ENCODE measurements around the gene TGFBR2.

Gene TGFBR2

DNA sequence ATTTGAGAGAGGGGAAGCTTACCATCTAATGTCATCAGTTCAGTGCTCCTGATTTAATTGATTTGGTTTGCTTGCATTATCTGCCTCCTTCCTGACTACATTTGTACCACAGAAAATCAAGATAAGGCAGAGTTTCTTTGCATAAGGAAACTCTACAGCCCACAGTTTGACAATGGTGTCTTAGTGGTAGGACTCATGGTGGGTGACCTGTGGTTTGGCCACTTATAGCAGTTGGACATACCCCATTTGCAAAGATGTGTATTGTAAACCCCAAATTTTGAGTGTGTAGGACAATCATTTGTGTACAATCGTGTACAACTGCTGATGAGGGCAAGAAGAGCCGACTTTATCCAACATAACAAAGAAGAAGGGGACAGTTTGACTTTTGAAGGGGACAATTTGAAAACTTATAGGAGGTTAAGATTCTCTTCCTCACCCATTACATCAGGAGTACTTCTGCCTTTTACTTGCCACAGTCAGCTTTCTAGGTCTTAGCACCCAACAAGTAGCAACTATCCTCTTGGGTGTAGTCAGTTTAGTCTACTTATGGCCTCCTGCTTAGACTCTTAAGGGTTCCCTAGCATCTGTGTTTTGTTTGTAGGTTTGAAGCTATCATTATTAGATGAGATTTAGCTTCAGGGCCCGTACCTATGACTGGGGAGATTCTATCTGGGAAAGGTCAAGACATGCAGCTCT is 6.2 kb downstream of the TGFBR2 start:
- ChIA-PET CTCF (interaction anchor here (0.6 kb wide), 1 partner anchor 44 kb away, joined by 3 read pairs; no protein-coding TSS in a partner anchor), POLR2A (interaction anchor here (0.6 kb wide), 1 partner anchor 60 kb away, joined by 3 read pairs; no protein-coding TSS in a partner anchor)
- no peak overlapping the region for H3K4me3 ChIP-seq (ENCODE audit: low read depth, low read length)
- H3K27ac ChIP-seq (ENCODE audit: extremely low read depth, low read depth, low read length), result no peak overlapping the region
- H3K9me3 ChIP-seq (ENCODE audit: control insufficient read depth, insufficient read depth, low read depth, low read length), result no peaks in the 10 kb centered on the region
- no peaks in the 10 kb centered on the region for H3K36me3 ChIP-seq (ENCODE audit: control insufficient read depth in 2 of 2, insufficient read depth in 1 of 2, low read length in 2 of 2)
- TF ChIP-seq KLF8 (tag by site-specific recombination; IDR thresholded peaks at IDR 0.05) (no peak), YY1 (tag by site-specific recombination; IDR thresholded peaks at IDR 0.05) (no peak), ZXDB (tag by site-specific recombination; IDR thresholded peaks at IDR 0.05) (no peak), ZNF184 (tag by site-specific recombination; IDR thresholded peaks at IDR 0.05) (no peak), ZNF776 (tag by site-specific recombination; IDR thresholded peaks at IDR 0.05; ENCODE audit: borderline replicate concordance) (no peak), ZNF37A (tag by site-specific recombination; IDR thresholded peaks at IDR 0.05) (no peak), ZNF514 (tag by site-specific recombination; IDR thresholded peaks at IDR 0.05) (no peak), ZNF555 (tag by site-specific recombination; conservative IDR thresholded peaks at IDR 0.05) (no peak), ZNF354C (tag by site-specific recombination; IDR thresholded peaks at IDR 0.05; ENCODE audit: borderline replicate concordance, low read depth) (no peak), KLF9 (tag by site-specific recombination; IDR thresholded peaks at IDR 0.05; ENCODE audit: low read depth) (no peak), HOXD13 (CRISPR knock-in tag; IDR thresholded peaks at IDR 0.05; ENCODE audit: borderline replicate concordance) (no peak), ZNF274 (IDR thresholded peaks at IDR 0.05; ENCODE audit: low read length) (no peak), ZNF274 (tag by site-specific recombination; IDR thresholded peaks at IDR 0.05; ENCODE audit: borderline replicate concordance) (no peak), ZNF394 (tag by site-specific recombination; IDR thresholded peaks at IDR 0.05; ENCODE audit: borderline replicate concordance) (no peak)
- TF ChIP-seq, protein P1, sequence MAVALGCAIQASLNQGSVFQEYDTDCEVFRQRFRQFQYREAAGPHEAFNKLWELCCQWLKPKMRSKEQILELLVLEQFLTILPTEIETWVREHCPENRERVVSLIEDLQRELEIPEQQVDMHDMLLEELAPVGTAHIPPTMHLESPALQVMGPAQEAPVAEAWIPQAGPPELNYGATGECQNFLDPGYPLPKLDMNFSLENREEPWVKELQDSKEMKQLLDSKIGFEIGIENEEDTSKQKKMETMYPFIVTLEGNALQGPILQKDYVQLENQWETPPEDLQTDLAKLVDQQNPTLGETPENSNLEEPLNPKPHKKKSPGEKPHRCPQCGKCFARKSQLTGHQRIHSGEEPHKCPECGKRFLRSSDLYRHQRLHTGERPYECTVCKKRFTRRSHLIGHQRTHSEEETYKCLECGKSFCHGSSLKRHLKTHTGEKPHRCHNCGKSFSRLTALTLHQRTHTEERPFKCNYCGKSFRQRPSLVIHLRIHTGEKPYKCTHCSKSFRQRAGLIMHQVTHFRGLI (tag by site-specific recombination; IDR thresholded peaks at IDR 0.05), result no peak
- TF ChIP-seq, protein P2, sequence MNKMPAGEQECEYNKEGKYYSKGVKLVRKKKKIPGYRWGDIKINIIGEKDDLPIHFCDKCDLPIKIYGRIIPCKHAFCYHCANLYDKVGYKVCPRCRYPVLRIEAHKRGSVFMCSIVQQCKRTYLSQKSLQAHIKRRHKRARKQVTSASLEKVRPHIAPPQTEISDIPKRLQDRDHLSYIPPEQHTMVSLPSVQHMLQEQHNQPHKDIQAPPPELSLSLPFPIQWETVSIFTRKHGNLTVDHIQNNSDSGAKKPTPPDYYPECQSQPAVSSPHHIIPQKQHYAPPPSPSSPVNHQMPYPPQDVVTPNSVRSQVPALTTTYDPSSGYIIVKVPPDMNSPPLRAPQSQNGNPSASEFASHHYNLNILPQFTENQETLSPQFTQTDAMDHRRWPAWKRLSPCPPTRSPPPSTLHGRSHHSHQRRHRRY (tag by site-specific recombination; IDR thresholded peaks at IDR 0.05), result no peak
- TF ChIP-seq, protein P3, sequence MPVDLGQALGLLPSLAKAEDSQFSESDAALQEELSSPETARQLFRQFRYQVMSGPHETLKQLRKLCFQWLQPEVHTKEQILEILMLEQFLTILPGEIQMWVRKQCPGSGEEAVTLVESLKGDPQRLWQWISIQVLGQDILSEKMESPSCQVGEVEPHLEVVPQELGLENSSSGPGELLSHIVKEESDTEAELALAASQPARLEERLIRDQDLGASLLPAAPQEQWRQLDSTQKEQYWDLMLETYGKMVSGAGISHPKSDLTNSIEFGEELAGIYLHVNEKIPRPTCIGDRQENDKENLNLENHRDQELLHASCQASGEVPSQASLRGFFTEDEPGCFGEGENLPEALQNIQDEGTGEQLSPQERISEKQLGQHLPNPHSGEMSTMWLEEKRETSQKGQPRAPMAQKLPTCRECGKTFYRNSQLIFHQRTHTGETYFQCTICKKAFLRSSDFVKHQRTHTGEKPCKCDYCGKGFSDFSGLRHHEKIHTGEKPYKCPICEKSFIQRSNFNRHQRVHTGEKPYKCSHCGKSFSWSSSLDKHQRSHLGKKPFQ (tag by site-specific recombination; IDR thresholded peaks at IDR 0.05), result no peak
- TF ChIP-seq, protein P4, sequence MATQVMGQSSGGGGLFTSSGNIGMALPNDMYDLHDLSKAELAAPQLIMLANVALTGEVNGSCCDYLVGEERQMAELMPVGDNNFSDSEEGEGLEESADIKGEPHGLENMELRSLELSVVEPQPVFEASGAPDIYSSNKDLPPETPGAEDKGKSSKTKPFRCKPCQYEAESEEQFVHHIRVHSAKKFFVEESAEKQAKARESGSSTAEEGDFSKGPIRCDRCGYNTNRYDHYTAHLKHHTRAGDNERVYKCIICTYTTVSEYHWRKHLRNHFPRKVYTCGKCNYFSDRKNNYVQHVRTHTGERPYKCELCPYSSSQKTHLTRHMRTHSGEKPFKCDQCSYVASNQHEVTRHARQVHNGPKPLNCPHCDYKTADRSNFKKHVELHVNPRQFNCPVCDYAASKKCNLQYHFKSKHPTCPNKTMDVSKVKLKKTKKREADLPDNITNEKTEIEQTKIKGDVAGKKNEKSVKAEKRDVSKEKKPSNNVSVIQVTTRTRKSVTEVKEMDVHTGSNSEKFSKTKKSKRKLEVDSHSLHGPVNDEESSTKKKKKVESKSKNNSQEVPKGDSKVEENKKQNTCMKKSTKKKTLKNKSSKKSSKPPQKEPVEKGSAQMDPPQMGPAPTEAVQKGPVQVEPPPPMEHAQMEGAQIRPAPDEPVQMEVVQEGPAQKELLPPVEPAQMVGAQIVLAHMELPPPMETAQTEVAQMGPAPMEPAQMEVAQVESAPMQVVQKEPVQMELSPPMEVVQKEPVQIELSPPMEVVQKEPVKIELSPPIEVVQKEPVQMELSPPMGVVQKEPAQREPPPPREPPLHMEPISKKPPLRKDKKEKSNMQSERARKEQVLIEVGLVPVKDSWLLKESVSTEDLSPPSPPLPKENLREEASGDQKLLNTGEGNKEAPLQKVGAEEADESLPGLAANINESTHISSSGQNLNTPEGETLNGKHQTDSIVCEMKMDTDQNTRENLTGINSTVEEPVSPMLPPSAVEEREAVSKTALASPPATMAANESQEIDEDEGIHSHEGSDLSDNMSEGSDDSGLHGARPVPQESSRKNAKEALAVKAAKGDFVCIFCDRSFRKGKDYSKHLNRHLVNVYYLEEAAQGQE (tag by site-specific recombination; IDR thresholded peaks at IDR 0.05), result no peak
- TF ChIP-seq, protein P5, sequence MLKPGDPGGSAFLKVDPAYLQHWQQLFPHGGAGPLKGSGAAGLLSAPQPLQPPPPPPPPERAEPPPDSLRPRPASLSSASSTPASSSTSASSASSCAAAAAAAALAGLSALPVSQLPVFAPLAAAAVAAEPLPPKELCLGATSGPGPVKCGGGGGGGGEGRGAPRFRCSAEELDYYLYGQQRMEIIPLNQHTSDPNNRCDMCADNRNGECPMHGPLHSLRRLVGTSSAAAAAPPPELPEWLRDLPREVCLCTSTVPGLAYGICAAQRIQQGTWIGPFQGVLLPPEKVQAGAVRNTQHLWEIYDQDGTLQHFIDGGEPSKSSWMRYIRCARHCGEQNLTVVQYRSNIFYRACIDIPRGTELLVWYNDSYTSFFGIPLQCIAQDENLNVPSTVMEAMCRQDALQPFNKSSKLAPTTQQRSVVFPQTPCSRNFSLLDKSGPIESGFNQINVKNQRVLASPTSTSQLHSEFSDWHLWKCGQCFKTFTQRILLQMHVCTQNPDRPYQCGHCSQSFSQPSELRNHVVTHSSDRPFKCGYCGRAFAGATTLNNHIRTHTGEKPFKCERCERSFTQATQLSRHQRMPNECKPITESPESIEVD (tag by site-specific recombination; IDR thresholded peaks at IDR 0.05), result no peak
- no peaks in the 10 kb centered on the region; the same call in 1 of the 2 replicates for H3K4me1 ChIP-seq (ENCODE audit: control insufficient read depth, insufficient read depth, low read length)

Data from HEK293 (cell line).